ENCODE results near the gene SYS1. TPM values are rescaled to one million over a fixed set of nuclear protein-coding genes. Genes with fewer than 3 reads are reported as not detected.

The SYS1 gene
- total and polyA plus RNA-seq, 2 of the 8 experiments (the other 6 are each of a cell fraction or from before 2014, with no cell fraction given) = 19.6 to 50.8 TPM

- H2AFZ ChIP-seq (ENCODE audit: low read length) = 0 out of 2 replicates have a peak overlapping the region, but pooled peaks have one; percentile 31
Observed at GRCh38 chr20:45372241-45372640, 9.3 kb downstream of the SYS1 start.

More at GRCh38 chr20:45372241-45372640, 9.3 kb downstream of the SYS1 start:
- no peak overlapping the region for H2BK15ac ChIP-seq (ENCODE audit: low read length)
- no peak overlapping the region for H4K5ac ChIP-seq (ENCODE audit: insufficient read length, low read depth, low read length)
- peak overlapping the region; percentile 54 to 86 for H3K4me2 ChIP-seq (ENCODE audit: insufficient read depth in 1 of 2, low read depth in 2 of 2, low read length in 2 of 2)
- no peak overlapping the region for H2BK12ac ChIP-seq (ENCODE audit: low read depth, low read length)
- ChIA-PET POLR2A (ENCODE audit: partially characterized antibody) (interaction anchor here (0.8 to 4.5 kb wide), 7 partner anchors 9 to 44 kb away, joined by 3 to 42 read pairs (median 7); partner anchors contain the start of genes DBNDD2, PIGT and SYS1), CTCF (ENCODE audit: partially characterized antibody) (interaction anchor here (0.7 to 11.9 kb wide), 24 partner anchors 10 to 427 kb away, joined by 3 to 186 read pairs (median 19); partner anchors contain the start of genes DBNDD2 and SYS1)
- H3K79me2 ChIP-seq (ENCODE audit: control insufficient read depth in 1 of 2, insufficient read depth in 2 of 2, low read length in 2 of 2) = no peaks in the 10 kb centered on the region
- H3K4me1 ChIP-seq (replicated peaks in 1 of 4; ENCODE audit: control insufficient read depth in 3 of 4, insufficient read depth in 4 of 4, low read length in 3 of 4) = peaks cover 0 to 14% (median 9%) of the 10 kb centered on the region in 4 experiments; a peak in 6 of 7 replicates
- H4K91ac ChIP-seq (replicated peaks; ENCODE audit: insufficient read length, low read length) = no peak overlapping the region
- H3K79me1 ChIP-seq (ENCODE audit: low read depth, low read length) = no peaks in the 10 kb centered on the region
- DNase-seq (ENCODE audit: low read depth in 1 of 2, low spot score in 2 of 2) (no peak), FAIRE-seq (no peak)
- H3K4me3 ChIP-seq (ENCODE audit: extremely low read depth in 1 of 4, insufficient read depth in 2 of 4, low read depth in 3 of 4, low read length in 4 of 4) = peak overlapping the region in 1 of 4 experiments; percentile 63; a peak in 2 of 8 replicates
- H4K20me1 ChIP-seq (replicated peaks in 1 of 2; ENCODE audit: control insufficient read depth in 1 of 2, insufficient read depth in 2 of 2, low read length in 2 of 2) = no peaks in the 10 kb centered on the region
- no peak overlapping the region for H2BK5ac ChIP-seq (ENCODE audit: low read depth, low read length)
- TF ChIP-seq SAP30 (IDR thresholded peaks at IDR 0.05; ENCODE audit: insufficient read depth, insufficient replicate concordance, low read length) (no peak), SRF (IDR thresholded peaks at IDR 0.05; ENCODE audit: low read depth, low read length) (no peak), MAFK (IDR thresholded peaks at IDR 0.05; ENCODE audit: low read depth, low read length) (no peak), PHF8 (conservative IDR thresholded peaks at IDR 0.05; ENCODE audit: low read depth, low read length) (no peak), CBX8 (IDR thresholded peaks at IDR 0.05; ENCODE audit: borderline replicate concordance, low read depth, low read length) (no peak), SUZ12 (IDR thresholded peaks at IDR 0.05; ENCODE audit: low read length) (no peak), JUND (IDR thresholded peaks at IDR 0.05; ENCODE audit: low read length) (no peak), EP300 (IDR thresholded peaks at IDR 0.05; ENCODE audit: borderline replicate concordance in 1 of 2, low read depth in 2 of 2, low read length in 2 of 2) (no peak)
- H3K56ac ChIP-seq (replicated peaks; ENCODE audit: insufficient read length, low read depth, low read length) = no peak overlapping the region
- H3K27me3 ChIP-seq (replicated peaks in 1 of 4; ENCODE audit: control insufficient read depth in 3 of 4, extremely low read depth in 1 of 4, insufficient read depth in 3 of 4, low read length in 3 of 4) = peaks cover 0 to 12% (median 9%) of the 10 kb centered on the region in 4 experiments; a peak in 3 of 7 replicates
- no peak overlapping the region for H2AK5ac ChIP-seq (ENCODE audit: low read depth, low read length)
- peaks cover 0 to 7% (median 4%) of the 10 kb centered on the region in 4 experiments; a peak in 4 of 8 replicates for H3K36me3 ChIP-seq (ENCODE audit: control insufficient read depth in 2 of 4, insufficient read depth in 4 of 4, low read length in 3 of 4)
- no peaks in the 10 kb centered on the region for H3K9me3 ChIP-seq (ENCODE audit: insufficient read depth in 2 of 2, low read depth in 1 of 2, low read length in 1 of 2)
- H4K8ac ChIP-seq (ENCODE audit: extremely low read depth, insufficient read depth, low read length) = peak overlapping the region; percentile 21; the same call in 1 of the 2 replicates
- no peak overlapping the region for H3K14ac ChIP-seq (ENCODE audit: insufficient read length)
- H2BK120ac ChIP-seq (replicated peaks; ENCODE audit: low read depth, low read length) = no peak overlapping the region
- H3K27ac ChIP-seq (ENCODE audit: low read depth, low read length) = no peak overlapping the region
- H3K9ac ChIP-seq (replicated peaks in 1 of 4; ENCODE audit: extremely low read depth in 1 of 4, low read depth in 3 of 4, low read length in 3 of 4) = no peak overlapping the region
- no peak overlapping the region; the same call in 1 of the 2 replicates for H3K18ac ChIP-seq (ENCODE audit: extremely low read depth, low read length)
- 73% methylated on average over 10 of the region's 10 CpGs; no CpG with 5 or more reads in 1 of the 2 experiments for WGBS, 2 experiments (ENCODE audit: extremely low coverage in 1 of 2, insufficient coverage in 1 of 2, insufficient read length in 1 of 2, insufficient replicate concordance in 2 of 2, low coverage in 1 of 2, low lambda C conversion rate in 2 of 2, missing lambda C conversion rate in 1 of 2)
- peaks cover 4% of the 10 kb centered on the region for H3K23me2 ChIP-seq (ENCODE audit: low read depth, low read length)
- no peak overlapping the region for H2BK20ac ChIP-seq (ENCODE audit: low read length)
- H3K4ac ChIP-seq (replicated peaks; ENCODE audit: insufficient read length, low read depth, low read length) = no peak overlapping the region
- H3K23ac ChIP-seq (ENCODE audit: insufficient read length) = no peak overlapping the region

Data from H1 (cell line).